Measurements from ENCODE around the gene HRH3. TPM values are rescaled to one million over a fixed set of nuclear protein-coding genes. Genes with fewer than 3 reads are reported as not detected.

Gene HRH3
- total RNA-seq, 1 experiment from 2014 or later, result not detected

DNA sequence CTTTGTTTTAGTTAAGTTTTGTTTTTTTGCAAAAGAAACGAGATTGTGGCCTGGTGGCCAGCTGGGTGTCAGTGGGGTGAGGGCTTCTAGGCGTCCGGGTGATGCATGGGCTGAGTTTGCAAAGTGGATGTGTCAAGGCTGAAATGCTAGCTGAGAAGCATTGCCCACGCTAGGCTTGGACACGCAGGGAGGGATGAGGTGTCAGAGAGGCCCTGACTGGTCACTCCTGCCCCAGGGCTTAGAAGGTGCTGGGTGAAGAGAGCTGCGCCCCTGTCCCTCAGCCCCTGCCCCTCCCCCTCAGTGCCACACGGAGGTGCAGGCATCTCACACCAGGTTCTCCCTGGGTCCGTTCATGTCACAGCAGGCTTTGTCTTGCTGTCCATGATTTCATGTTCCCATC lies 26.4 kb upstream of the HRH3 start:
- no peaks in the 10 kb centered on the region for H3K9me2 ChIP-seq (ENCODE audit: insufficient read depth)
- intact Hi-C loops (cut with micrococcal nuclease; ENCODE audit: unreplicated experiment), result no loop called here
- H3K4me2 ChIP-seq, result no peak overlapping the region
- DNase-seq, result no peak
- H3K4me1 ChIP-seq (replicated peaks; ENCODE audit: insufficient read depth), result 0 out of 2 replicates have a peak, but pooled peaks cover 5% of the 10 kb centered on the region
- ChIA-PET CTCF (no interaction called here), POLR2A (ENCODE audit: unreplicated experiment) (no interaction called here)
- no peak overlapping the region for H3K27ac ChIP-seq
- H3K27me3 ChIP-seq (ENCODE audit: insufficient read depth, low read depth), result no peaks in the 10 kb centered on the region
- TF ChIP-seq EZH2 (IDR thresholded peaks at IDR 0.05; ENCODE audit: low read depth), result no peak
- TF ChIP-seq, protein P1, sequence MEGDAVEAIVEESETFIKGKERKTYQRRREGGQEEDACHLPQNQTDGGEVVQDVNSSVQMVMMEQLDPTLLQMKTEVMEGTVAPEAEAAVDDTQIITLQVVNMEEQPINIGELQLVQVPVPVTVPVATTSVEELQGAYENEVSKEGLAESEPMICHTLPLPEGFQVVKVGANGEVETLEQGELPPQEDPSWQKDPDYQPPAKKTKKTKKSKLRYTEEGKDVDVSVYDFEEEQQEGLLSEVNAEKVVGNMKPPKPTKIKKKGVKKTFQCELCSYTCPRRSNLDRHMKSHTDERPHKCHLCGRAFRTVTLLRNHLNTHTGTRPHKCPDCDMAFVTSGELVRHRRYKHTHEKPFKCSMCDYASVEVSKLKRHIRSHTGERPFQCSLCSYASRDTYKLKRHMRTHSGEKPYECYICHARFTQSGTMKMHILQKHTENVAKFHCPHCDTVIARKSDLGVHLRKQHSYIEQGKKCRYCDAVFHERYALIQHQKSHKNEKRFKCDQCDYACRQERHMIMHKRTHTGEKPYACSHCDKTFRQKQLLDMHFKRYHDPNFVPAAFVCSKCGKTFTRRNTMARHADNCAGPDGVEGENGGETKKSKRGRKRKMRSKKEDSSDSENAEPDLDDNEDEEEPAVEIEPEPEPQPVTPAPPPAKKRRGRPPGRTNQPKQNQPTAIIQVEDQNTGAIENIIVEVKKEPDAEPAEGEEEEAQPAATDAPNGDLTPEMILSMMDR (conservative IDR thresholded peaks at IDR 0.05), result no peak
- H3K4me3 ChIP-seq, result no peak overlapping the region
- H3K9me3 ChIP-seq (ENCODE audit: insufficient read depth, low read depth), result no peaks in the 10 kb centered on the region
- H2AFZ ChIP-seq, result no peak overlapping the region
- BruUV-seq (replicated peaks), result no TSS peak
- H3K36me3 ChIP-seq (ENCODE audit: low read depth), result peaks cover 14% of the 10 kb centered on the region
- no peaks in the 10 kb centered on the region for H3F3A ChIP-seq (ENCODE audit: insufficient read depth, low read depth)
- H3K79me2 ChIP-seq (ENCODE audit: low read depth), result peaks cover 97% of the 10 kb centered on the region
- H4K20me1 ChIP-seq (ENCODE audit: insufficient read depth), result peaks cover 98% of the 10 kb centered on the region

DNA sequence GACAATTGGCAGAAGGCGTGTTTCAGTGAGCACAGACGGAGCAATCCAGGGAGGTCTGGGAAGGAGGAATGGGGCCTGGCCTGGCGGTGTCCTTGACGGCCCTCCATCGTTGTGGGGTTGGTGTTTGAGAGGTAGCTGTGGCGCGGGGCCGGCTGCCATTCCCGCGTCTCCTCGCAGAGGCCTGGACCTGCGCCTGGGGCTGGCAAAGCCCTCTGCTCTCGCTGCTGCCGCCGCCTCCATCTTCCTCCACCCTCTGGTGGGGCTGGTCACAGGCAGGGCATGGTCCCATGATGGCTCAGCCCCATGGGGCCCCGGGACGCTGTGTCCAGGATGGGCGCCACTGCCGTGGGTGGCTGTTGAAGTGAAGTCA lies 25.8 kb upstream of the HRH3 start:
- POLR2A ChIA-PET (ENCODE audit: unreplicated experiment), result interaction anchor here (0.6 kb wide), 1 partner anchor 235 kb away, joined by 5 read pairs; no protein-coding TSS in a partner anchor
- Histone ChIP-seq H4K20me1 (ENCODE audit: insufficient read depth) (peaks cover 98% of the 10 kb centered on the region), H3K9me2 (ENCODE audit: insufficient read depth) (no peaks in the 10 kb centered on the region), H3K27me3 (ENCODE audit: insufficient read depth, low read depth) (no peaks in the 10 kb centered on the region), H3F3A (ENCODE audit: insufficient read depth, low read depth) (peaks cover 4% of the 10 kb centered on the region; the same call in 1 of the 2 replicates), H3K4me3 (no peak overlapping the region), H3K9me3 (ENCODE audit: insufficient read depth, low read depth) (no peaks in the 10 kb centered on the region), H3K27ac (no peak overlapping the region), H3K36me3 (ENCODE audit: low read depth) (peaks cover 20% of the 10 kb centered on the region), H3K79me2 (ENCODE audit: low read depth) (peaks cover 99% of the 10 kb centered on the region), H3K4me1 (replicated peaks; ENCODE audit: insufficient read depth) (0 out of 2 replicates have a peak, but pooled peaks cover 7% of the 10 kb centered on the region), H2AFZ (no peak overlapping the region), H3K4me2 (no peak overlapping the region)
- intact Hi-C loops (cut with micrococcal nuclease; ENCODE audit: unreplicated experiment), result no loop called here
- DNase-seq, result no peak
- BruUV-seq (replicated peaks), result no TSS peak
- TF ChIP-seq, protein P1 (conservative IDR thresholded peaks at IDR 0.05), result no peak
- TF ChIP-seq EZH2 (IDR thresholded peaks at IDR 0.05; ENCODE audit: low read depth), result no peak
- CTCF ChIA-PET, result no interaction called here

DNA sequence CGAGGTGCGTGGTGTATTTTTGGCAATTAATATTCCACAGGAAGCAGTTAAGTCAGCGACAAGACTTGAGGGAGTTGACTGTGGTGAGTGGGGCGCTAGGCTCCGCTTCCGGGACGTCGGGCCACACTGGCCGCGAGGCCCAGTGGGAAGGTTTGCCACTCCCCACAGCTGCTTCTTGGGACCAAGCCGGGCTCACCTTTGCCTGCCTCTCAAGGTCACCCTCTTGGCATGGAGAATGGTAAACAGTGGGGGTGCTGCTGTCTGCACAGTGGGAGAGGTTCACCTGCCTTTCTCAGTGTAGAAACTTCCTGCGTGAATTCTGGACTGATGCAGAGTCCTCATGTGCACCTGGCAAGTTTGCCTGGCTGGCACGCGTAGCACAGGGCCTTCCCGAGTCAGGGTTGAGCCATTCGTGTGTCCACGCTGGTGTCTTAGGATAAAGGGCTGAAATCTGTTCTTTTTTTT lies 24.6 kb upstream of the HRH3 start:
- H2AFZ ChIP-seq, result no peak overlapping the region
- no peaks in the 10 kb centered on the region for H3K27me3 ChIP-seq (ENCODE audit: insufficient read depth, low read depth)
- ChIA-PET POLR2A (ENCODE audit: unreplicated experiment) (no interaction called here), CTCF (no interaction called here)
- no peak overlapping the region for H3K4me2 ChIP-seq
- H4K20me1 ChIP-seq (ENCODE audit: insufficient read depth), result peaks cover 98% of the 10 kb centered on the region
- BruUV-seq (replicated peaks), result no TSS peak
- intact Hi-C loops (cut with micrococcal nuclease; ENCODE audit: unreplicated experiment), result no loop called here
- no peaks in the 10 kb centered on the region for H3K9me3 ChIP-seq (ENCODE audit: insufficient read depth, low read depth)
- H3F3A ChIP-seq (ENCODE audit: insufficient read depth, low read depth), result peaks cover 10% of the 10 kb centered on the region
- peaks cover 99% of the 10 kb centered on the region for H3K79me2 ChIP-seq (ENCODE audit: low read depth)
- H3K4me1 ChIP-seq (replicated peaks; ENCODE audit: insufficient read depth), result peaks cover 18% of the 10 kb centered on the region
- no peak overlapping the region for H3K4me3 ChIP-seq
- H3K27ac ChIP-seq, result no peak overlapping the region
- H3K9me2 ChIP-seq (ENCODE audit: insufficient read depth), result no peaks in the 10 kb centered on the region
- H3K36me3 ChIP-seq (ENCODE audit: low read depth), result peaks cover 27% of the 10 kb centered on the region
- TF ChIP-seq, protein P1 (conservative IDR thresholded peaks at IDR 0.05), result no peak
- TF ChIP-seq EZH2 (IDR thresholded peaks at IDR 0.05; ENCODE audit: low read depth), result no peak
- DNase-seq, result no peak
